Prostate gland (tissue), 2 donors: ENCODE data around the gene RIMBP2.

Source experiments
- CTCF ChIP-seq, 4 experiments: fragments of 200-600 bp in 2 of 4; fragments of 450-650 bp in 2 of 4; sonication (generic) in 2 of 4; IDR thresholded peaks; 1 replicate in 3 of 4; 2 replicates in 1 of 4; pipeline ENCODE4 v1.5.1; 2016 to 2019; ENCODE audit warnings: antibody characterized with exemption in 4 of 4, mild to moderate bottlenecking in 2 of 4, moderate library complexity in 2 of 4
- POLR2A ChIP-seq: fragments of 450-650 bp; IDR thresholded peaks from one replicate; pipeline ENCODE4 v1.6.1; 2016; ENCODE audit warnings: antibody characterized with exemption, mild to moderate bottlenecking

- no peak for TF ChIP-seq CTCF (IDR thresholded peaks at IDR 0.05)
- no peak for TF ChIP-seq POLR2A
These were observed 192.1 kb downstream of the RIMBP2 start for GRCh38 chr12:130523863-130524614.
